HG03039 (cell line): ENCODE measurements around the gene TRAPPC6A.

Experiments
- ATAC-seq: cut with Tn5 transposase; IDR thresholded peaks from one replicate; pipeline ENCODE4 v1.9.1; 2021; ENCODE audit warnings: mild to moderate bottlenecking, moderate library complexity; ENCODE audit not compliant: unreplicated experiment

The TRAPPC6A gene

DNA sequence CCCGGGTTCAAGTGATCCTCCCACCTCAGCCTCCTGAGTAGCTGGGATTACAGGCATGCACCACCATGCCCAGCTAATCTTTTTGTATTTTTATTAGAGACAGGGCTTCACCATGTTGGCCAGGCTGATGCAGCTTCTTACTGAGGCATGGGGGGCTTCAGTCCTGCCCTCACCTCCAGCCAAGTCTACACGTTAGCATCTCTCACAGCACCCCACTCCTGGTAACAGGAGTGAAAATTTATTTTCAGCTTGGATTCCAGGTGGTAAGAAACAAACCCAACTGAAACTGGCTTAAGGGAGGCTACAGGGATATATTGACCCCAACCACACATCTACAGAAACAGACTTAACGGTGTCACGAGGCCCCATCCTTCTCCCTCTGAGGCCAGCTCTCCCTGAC, 27.9 kb downstream of the TRAPPC6A start:
- no peak for ATAC-seq

DNA sequence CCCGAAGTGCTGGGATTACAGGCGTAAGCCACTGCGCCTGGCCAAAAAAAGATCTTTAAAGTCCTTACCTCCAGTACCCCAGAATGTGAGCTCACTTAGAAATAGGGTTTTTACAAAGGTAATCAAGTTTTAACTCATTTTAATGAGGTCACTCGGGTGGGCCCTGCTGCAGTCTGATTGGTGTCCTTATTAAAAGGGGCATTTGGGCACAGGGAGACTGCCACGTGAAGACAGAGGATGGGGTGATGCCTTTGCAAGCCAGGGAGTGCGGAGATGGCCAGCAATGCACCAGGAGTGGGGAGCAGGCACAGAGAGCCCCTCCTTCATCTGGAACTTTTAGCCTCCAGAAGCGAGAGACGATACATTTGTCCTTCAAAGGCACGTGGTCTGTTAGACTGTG, 28.9 kb downstream of the TRAPPC6A start:
- no peak for ATAC-seq

DNA sequence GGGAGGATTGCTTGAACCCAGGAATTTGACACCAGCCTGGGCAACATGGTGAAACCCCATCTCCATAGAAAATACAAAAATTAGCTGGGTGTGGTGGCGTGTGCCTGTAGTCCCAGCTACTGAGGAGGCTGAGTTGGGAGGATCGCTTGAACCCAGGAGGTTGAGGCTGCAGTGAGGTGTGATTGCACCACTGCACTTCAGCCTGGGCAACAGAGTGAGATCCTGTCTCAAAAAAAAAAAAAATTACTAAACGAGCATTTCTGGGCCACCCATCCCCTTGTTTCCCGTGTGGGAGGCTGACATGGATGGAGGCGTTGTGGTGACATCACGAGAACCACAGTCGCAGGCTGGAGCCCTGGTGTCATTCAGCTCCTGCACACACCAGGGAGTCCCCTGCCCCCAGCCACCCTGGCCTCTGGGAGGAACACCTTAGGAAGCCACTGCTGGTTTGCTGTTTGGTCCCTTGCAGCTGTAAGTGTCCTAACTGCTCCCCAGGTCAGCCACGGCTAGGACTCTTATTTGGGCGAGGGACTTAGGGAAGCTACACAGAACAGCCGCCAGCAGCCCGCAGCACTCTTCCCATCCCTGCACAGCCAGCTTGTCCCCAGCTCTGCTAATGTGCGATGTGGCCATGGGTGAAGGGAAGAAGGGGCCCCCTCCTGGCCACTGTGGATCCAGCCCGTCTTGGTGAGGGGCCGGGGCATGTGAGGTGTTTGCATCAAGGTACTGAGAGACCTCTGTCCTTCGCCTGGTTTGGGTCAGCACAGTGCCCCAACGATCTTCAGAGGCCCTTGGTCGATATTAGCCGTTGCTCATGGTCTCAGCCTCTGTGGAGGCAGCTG, 30.0 kb downstream of the TRAPPC6A start:
- no peak for ATAC-seq

DNA sequence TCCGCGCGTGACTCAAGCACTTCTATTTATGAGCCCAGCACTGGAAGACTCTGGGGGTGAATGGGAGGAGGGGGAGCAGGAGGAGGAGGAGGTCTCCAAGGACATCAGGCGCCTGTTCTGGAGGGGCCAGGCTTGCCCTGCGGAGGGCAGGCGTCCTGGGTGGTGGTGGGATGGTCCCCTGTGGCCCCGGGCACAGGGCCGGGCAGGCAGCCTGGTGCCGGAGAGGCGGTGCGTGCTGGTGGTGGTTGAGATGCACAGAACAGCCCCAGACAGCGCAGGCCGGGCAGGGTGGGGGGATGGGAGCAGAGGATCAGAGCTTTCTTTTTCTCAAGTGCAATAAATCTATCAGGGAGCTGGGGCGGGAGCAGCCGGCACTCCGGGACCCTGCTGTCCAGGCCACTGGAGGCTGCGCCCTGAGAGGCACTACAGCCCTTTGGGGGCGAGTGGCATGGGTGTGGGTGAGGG, 31.3 kb downstream of the TRAPPC6A start:
- ATAC-seq = no peak

DNA sequence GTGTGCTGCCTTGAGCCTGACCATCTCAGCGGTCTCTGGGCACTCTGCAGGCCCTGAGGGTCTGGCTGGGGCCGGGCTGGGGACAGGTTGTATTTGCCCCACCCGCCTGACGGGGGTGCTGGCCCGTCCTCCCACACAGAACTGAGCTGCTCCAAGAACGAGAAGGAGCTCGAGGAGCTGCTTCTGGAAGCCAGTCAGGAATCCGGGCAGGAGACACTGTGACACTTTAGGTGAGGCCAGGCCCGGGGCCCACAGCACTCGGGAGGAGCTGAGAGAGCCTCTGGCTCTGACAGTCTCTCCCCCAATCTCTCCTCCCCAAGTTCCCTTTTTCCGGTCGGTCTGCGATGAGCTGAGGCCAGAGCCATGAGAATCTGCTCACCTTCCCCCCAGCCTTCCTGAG, 31.8 kb downstream of the TRAPPC6A start:
- no peak for ATAC-seq

DNA sequence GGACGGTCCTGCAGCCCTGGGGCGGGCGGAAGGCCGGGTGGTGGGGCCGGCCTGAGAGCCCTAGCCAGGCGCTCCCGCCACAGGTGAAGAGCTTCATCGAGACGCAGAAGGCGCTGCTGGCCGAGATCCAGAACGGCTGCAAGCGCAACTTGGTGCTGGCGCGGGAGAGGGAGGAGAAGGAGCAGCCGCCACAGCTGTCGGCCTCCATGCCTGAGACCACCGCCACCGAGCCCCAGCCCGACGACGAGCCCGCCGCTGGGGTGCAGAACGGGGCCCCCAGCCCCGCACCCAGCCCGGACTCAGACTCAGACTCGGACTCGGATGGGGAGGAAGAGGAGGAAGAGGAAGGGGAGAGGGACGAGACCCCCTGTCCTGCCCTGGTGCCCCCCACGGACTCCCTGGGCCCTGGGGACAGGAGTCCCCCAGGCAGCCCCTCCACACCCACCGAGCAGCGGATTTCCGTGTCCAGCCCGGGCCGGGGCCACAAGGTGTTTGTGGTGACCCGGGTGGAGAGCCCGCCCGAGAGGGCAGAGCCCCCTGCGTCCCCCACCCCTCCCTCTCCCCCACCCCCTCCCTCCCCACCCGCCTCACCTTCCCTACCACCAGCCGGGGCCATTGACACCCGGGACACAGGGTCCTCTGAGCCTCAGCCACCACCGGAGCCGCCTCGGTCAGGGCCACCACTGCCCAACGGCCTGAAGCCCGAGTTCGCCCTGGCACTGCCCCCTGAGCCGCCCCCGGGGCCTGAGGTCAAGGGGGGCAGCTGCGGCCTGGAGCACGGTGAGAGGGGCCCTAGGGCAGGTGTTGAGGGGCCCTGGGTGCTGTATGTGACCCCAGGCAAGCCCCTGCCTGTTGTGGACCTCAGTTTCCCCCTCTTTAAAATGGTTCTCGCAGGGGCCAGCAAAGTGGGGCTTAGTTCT, 32.5 kb downstream of the TRAPPC6A start:
- ATAC-seq = no peak

DNA sequence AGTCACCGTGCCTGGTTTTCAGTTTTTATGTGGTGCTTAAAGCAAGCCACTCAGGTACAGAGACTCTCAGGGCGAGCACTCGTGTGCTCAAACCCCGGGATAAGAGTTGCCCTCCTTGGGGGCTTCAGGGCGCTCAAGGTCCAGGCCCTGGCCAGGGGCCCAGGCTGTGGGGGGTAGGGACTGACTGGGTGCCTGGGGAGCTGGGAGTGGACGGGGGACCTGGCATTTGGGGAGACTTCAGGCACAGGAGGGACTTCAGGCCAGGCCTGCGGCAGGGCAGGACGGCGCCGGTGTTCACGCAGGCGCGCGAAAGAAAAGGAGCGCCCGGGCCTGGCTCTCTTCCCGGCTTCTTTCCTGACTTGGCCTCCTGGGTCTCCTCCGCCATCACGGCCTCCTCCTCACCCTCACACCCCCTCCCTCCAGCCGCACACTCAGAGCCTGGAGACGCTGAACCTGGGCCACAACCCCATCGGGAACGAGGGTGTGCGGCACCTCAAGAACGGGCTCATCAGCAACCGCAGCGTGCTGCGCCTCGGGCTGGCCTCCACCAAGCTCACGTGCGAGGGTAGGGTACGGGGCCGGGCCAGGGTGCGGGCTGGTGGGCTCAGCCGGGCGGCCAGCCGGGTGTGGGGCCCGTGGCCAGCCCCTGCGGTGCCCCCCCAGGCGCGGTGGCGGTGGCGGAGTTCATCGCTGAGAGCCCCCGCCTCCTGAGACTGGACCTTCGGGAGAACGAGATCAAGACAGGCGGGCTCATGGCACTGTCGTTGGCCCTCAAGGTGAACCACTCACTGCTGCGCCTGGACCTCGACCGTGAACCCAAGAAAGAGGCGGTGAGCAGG, 33.4 kb downstream of the TRAPPC6A start:
- ATAC-seq = no peak

DNA sequence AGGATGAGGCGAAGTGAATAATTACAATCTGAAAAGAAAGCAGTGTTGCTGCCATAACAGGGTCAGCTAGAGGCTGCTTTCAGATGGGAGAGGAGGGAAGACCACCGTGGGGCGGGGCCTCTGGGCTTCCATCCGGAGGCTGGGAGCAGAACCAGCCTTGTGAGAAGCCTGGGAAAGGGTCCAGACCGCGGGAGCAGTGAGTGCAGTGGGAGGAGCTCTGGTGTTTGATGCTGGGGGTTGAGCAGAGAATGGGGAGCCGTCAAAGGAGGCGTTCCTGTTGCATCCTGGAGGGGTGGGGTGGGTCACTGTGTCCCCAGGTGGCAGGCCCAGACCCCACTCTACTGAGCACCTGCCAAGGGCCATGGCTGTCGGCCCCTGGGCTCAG, 35.3 kb downstream of the TRAPPC6A start:
- no peak for ATAC-seq

DNA sequence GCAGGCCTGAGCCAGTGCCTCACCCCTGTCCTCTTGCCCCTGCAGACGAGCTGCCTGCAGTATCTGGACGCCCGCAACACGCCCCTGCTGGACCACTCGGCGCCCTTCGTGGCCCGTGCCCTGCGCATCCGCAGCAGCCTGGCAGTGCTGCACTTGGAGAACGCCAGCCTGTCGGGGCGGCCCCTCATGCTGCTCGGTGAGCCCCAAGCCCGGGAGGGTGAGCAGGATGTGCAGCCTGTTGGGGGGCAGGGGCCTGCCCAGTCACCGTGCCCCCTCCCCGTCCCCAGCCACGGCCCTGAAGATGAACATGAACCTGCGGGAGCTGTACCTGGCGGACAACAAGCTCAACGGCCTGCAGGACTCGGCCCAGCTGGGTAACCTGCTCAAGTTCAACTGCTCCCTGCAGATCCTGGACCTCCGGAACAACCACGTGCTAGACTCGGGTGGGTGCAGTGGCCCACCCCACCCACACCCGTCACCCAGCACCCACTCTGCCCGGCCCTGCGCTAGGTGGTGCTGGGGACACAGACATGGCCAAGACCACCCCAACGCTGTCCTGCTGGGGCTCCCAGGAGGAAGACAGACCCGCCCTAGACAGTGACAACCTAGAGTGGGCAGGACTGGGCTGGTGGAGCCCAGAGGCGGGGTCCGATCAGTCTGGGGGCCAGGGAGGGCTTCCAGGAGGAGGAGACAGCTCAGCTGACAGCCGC, 35.9 kb downstream of the TRAPPC6A start:
- ATAC-seq = no peak

DNA sequence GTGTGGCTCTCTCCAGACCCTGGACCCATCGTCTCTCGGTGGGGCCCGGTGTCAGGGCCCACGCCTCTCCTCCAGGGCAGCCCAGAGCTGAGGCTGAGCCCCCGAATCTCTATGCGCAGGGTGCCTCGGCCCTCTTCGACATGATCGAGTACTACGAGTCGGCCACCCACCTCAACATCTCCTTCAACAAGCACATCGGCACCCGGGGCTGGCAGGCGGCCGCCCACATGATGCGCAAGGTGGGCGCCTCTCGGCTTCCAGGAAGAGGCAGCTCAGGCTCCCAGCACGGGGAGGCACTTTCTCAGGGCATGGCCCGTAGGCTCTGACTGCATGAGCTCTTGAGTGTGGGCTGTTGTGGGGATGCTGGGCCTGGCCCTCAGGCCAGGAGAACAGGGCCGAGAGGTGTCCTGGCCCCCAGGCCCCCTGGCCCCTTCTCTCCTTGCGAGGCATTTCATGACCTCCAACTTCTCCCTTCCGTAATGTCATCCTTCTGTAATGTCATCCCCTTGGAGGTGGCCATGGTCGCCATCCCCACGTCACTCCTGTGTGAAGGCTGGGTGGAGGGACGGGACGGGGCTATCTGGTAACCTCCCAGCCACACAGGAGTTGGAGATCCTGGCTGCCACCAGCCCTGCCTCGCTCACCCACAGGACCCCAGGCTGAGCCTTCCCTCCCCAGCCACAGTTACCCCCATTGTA, 36.7 kb downstream of the TRAPPC6A start:
- no peak for ATAC-seq

DNA sequence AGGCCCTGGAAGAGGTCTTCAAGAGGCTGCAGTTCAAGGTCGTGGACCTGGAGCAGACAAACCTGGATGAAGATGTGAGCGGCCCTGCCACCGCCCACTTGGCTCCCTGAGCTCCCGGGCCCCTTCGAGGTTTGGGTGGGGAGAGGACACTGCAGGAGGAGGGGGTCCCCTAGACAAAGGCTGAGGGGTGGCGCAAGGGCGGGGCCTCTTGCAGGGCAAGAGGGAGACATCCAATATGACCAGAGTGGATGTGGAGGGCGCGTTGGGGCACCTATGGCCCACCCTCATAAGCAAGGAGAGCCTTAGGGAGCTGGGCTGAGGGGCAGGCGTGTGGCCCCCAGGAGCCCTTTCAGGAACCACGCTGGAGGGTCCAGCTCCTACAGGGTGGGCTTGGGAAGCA, 37.5 kb downstream of the TRAPPC6A start:
- no peak for ATAC-seq

DNA sequence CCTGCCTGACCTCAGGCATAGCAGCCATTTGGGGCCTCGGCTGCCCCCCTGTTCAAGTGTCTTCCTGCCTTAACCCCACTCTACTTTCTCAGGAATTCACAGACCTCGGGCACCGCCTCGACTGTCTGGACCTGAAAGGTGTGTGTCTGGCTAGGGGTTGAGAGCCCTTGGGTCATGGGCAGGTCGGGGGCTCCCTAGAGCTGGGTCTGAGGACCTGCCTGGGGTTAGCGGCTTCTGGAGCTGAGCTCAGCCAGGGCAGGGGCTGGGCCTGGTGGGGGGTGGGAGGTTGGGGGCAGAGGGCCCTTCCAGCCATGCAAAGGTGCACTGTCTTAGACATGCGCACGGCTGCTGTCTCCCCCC, 37.9 kb downstream of the TRAPPC6A start:
- no peak for ATAC-seq

DNA sequence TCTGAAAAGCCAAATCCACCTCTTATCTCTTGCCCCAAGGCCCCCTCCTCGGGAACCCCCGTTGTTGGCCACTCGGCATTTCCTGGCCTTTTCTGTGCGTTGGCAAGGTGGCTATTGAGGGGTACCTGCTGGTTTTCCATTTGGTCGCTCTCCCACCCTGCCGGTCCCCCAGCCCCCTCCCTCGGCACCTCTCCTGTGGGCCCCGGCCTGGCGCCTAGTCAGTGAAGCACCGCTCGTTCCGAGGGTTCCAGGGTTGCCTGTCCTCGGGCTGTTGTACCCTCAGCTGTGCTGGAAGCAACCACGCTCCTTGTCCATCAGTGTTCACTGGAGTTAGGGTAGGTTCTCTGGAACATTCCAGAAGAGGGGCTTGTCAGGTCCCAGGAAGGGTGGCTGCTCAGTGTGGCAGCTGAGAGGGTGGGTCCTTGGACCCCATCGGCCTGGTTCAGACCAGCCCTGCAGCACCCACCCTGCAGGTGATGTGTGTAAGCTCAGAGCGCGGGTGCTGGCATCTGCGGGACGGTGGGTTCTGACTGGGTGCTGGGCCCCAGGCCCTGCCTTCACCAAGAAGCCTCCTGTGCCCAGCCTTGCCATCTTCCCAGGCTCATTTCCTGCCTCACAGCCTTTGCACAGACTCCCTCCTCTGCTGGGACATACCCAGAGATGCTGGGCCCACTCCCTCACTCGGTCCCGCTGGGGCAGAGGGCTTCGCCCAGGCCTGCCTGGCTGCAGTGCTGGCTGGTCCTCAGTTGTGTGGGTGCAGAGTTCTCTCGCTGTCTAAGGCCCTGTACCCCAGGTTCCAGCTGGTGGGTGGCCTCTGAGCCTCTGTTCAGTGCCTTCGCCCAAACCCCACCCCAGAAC, 38.5 kb downstream of the TRAPPC6A start:
- no peak for ATAC-seq

DNA sequence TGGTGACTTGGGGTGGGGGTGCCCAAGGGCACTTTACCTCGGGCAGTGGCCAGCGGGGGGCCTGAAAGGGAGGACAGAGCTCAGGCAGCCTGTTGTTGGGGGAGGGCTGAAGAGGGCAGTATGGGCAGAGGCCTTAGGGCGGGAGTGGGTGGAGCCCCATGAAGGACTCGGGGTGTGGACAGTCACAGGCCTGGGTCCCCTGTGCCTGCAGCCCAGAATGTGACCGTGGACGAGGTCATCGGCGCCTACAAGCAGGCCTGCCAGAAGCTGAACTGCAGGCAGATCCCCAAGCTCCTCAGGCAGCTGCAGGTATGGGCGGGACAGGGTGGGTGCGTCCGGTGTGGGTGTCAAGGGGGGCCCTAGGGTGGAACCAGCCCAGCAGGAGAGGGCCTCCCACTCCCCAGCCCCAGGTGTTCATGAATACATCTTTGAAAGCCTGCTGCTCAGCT, 39.7 kb downstream of the TRAPPC6A start:
- no peak for ATAC-seq

DNA sequence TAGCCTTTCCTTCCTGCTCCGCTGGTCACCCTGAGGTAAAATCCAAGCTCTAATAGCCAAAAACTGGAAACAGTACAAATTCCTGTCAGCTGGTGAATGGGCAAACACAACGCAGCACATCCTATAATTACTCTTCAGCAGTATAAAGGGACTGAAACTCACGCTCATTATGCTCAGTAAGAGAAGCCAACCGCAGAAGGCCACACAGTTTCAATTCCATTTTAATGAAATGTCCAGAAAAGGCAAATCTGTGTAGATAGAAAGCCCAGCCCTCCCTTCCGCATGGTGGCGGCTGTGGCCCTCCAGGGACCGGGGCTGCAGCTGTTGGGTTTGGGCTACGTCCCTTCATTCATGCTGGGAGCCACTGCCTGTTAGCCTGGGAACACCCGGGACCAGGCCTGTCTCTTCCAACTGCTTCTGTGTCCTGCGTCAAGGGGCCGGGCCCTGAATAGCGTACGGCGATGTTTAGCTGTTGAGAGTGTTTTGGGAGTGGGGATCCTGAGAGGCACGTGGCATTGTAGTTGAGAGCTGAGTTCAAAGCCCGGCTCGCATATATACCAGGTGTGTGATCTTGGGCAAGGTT, 40.8 kb downstream of the TRAPPC6A start:
- peak; percentile 48 for ATAC-seq

DNA sequence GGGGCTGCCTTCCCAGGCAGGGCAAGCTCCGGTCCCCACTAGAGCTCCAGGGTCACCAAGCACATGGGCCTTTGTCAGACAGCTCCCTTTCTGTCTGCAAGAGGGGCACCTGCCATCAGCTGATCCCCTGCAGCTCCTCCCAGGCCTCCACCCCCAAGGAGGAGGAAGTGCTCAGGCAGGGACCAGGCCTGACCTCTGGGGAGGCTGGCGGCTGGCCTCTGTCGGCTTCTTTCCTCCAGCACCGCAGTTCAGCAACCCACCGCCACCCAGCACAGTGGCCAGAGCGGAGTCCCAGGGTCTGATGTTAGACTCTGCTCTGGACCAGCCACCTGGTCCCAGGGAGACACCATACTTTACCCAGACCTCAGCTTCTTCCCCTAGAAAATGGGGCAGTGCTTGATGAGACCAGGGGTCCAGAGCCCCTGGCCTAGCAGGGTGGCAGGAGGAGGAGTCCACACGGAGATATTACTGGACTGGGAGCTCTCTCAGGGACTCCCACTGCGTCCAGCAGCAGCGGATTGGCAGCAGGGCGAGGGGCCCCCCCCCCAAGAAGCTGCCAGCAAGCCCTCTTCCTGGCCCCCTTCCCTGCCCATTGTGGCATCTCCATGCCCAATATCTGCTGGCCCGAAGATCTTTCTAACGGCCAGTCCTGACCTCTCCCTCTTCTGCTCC, 41.4 kb downstream of the TRAPPC6A start:
- no peak for ATAC-seq

DNA sequence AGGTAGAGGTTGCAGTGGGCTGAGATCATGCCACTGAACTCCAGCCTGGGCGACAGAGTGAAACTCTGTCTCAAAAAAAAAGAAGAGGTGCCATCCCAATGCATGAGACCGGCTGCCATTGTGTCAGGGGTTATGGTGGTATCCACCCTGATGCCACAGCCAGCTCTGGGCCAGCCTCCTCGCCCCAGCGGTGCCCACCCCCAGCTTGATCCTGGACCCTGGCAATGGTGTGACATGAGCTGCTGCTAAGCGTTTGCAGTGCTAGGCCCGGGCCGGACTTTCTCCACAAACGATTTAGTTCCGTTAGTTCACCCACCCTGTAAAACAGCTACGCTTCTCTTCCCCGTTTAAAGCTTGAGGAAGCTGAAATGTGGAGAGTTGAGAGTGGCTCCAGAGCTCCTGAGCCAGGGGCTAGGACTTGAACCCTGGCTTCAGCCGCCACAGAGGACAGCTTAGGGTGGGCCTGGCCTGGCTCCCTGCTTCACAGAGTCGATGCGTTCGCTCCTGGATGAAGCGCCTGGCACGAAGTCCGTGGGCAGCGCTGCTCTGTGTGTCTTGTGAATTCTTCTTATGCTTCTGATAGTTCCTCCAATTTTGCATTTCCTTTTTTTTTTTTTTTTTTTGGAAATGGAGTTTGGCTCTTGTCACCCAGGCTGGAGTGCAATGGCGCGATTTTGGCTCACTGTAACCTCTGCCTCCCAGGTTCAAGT, 42.7 kb downstream of the TRAPPC6A start:
- no peak for ATAC-seq
